ENCODE measurements around the gene TDRD1. TPM values are rescaled to one million over a fixed set of nuclear protein-coding genes. Genes with fewer than 3 reads are reported as not detected.
A peak's percentile ranks its signal among the peaks of the same experiment; 100 is the strongest.

The TDRD1 gene
- total and polyA plus RNA-seq, 9 donors, result 0.17 to 1.4 (median 0.51) TPM

- DNase-seq, result no peak
- Histone ChIP-seq H3K27me3 (no peaks in the 10 kb centered on the region), H3K36me3 (no peaks in the 10 kb centered on the region), H3K4me3 (no peak overlapping the region), H3K4me1 (ENCODE audit: insufficient read depth) (peaks cover 1% of the 10 kb centered on the region), H3K27ac (no peak overlapping the region), H3K9me3 (no peaks in the 10 kb centered on the region)
- TF ChIP-seq POLR2A (IDR thresholded peaks at IDR 0.05) (no peak), CTCF (IDR thresholded peaks at IDR 0.05) (no peak), EP300 (IDR thresholded peaks at IDR 0.05) (no peak)
- intact Hi-C loops (cut with DNase I), result no loop called here
These were observed 55.0 kb downstream of the TDRD1 start for GRCh38 chr10:114234132-114234531.

- DNase-seq, result no peak
- 5 to 8% (median 8%) methylated on average over 77 to 79 of the region's 79 CpGs for WGBS, 3 donors
- intact Hi-C loops (cut with DNase I), result no loop called here
- H3K27ac ChIP-seq, result no peak within 1 kb of the TSS
- peaks cover 3% of the 10 kb centered on the region for H3K27me3 ChIP-seq
- peaks cover 3% of the 10 kb centered on the region for H3K4me1 ChIP-seq (ENCODE audit: insufficient read depth)
- peak within 1 kb of the TSS; percentile 29 for H3K4me3 ChIP-seq
- TF ChIP-seq POLR2A (IDR thresholded peaks at IDR 0.05), result no peak
- no peaks in the 10 kb centered on the region for H3K9me3 ChIP-seq
- no peaks in the 10 kb centered on the region for H3K36me3 ChIP-seq
These were observed 60.2 kb downstream of the TDRD1 start, which contains the start of gene VWA2 for GRCh38 chr10:114239117-114239993. TSS of gene VWA2 (plus strand) at chr10:114239254. CDS start at chr10:114248714, 9,460 bp downstream.

GRCh38 chr10:114239994-114240345 is 60.8 kb downstream of the TDRD1 start:
- Histone ChIP-seq H3K36me3 (no peaks in the 10 kb centered on the region), H3K4me1 (ENCODE audit: insufficient read depth) (peaks cover 3% of the 10 kb centered on the region), H3K9me3 (no peaks in the 10 kb centered on the region), H3K27me3 (peaks cover 3% of the 10 kb centered on the region), H3K27ac (no peak overlapping the region), H3K4me3 (no peak overlapping the region)
- 78 to 81% (median 81%) methylated on average over 11 of the region's 11 CpGs for WGBS, 3 donors
- intact Hi-C loops (cut with DNase I), result no loop called here
- DNase-seq, result no peak
- no peak for TF ChIP-seq CTCF (IDR thresholded peaks at IDR 0.05)
- no peak for TF ChIP-seq EP300 (IDR thresholded peaks at IDR 0.05)
- TF ChIP-seq POLR2A (IDR thresholded peaks at IDR 0.05), result no peak

- Histone ChIP-seq H3K27me3 (peaks cover 3% of the 10 kb centered on the region), H3K27ac (no peak overlapping the region), H3K4me1 (ENCODE audit: insufficient read depth) (peaks cover 3% of the 10 kb centered on the region), H3K36me3 (no peaks in the 10 kb centered on the region), H3K4me3 (no peak overlapping the region), H3K9me3 (no peaks in the 10 kb centered on the region)
- no peak for DNase-seq
- TF ChIP-seq CTCF (IDR thresholded peaks at IDR 0.05) (no peak), EP300 (IDR thresholded peaks at IDR 0.05) (no peak), POLR2A (IDR thresholded peaks at IDR 0.05) (no peak)
- intact Hi-C loops (cut with DNase I), result no loop called here
- 86 to 89% (median 87%) methylated on average over 9 of the region's 9 CpGs for WGBS, 3 donors
These were observed 63.1 kb downstream of the TDRD1 start for GRCh38 chr10:114242235-114242634.

- Histone ChIP-seq H3K4me3 (no peak overlapping the region), H3K36me3 (no peaks in the 10 kb centered on the region), H3K9me3 (no peaks in the 10 kb centered on the region), H3K27ac (no peak overlapping the region), H3K27me3 (peaks cover 3% of the 10 kb centered on the region), H3K4me1 (ENCODE audit: insufficient read depth) (peaks cover 3% of the 10 kb centered on the region)
- intact Hi-C loops (cut with DNase I), result no loop called here
- TF ChIP-seq CTCF (IDR thresholded peaks at IDR 0.05), result no peak
- no peak for TF ChIP-seq POLR2A (IDR thresholded peaks at IDR 0.05)
- no peak for TF ChIP-seq EP300 (IDR thresholded peaks at IDR 0.05)
- DNase-seq, result no peak
- WGBS, 3 donors, result 68 to 81% (median 76%) methylated on average over 9 of the region's 9 CpGs
These were observed 64.5 kb downstream of the TDRD1 start for GRCh38 chr10:114243661-114244060.
